NT2/D1 (cell line): ENCODE results near the gene MFRP.
A peak's percentile ranks its signal among the peaks of the same experiment; 100 is the strongest.

Experiments
- DNase-seq: peaks from one replicate; pipeline ENCODE4 v3.0.0-alpha.2; 2011; ENCODE audit warnings: low read depth, low spot score
- H3K27me3 ChIP-seq: 2 replicates; pipeline ENCODE4 v1.6.0; 2011; ENCODE audit warnings: mild to moderate bottlenecking; ENCODE audit not compliant: insufficient read length, insufficient read depth
- H3K36me3 ChIP-seq: 2 replicates; pipeline ENCODE4 v1.6.1; 2011; ENCODE audit warnings: mild to moderate bottlenecking, low read length, mixed read lengths; ENCODE audit not compliant: insufficient read depth, insufficient read length
- H3K4me1 ChIP-seq: 2 replicates; pipeline ENCODE4 v1.5.1; 2011; ENCODE audit not compliant: insufficient read depth, insufficient read length
- H3K4me3 ChIP-seq: 2 replicates; pipeline ENCODE4 v1.5.1; 2011; ENCODE audit warnings: low read depth; ENCODE audit not compliant: insufficient read length
- H3K9ac ChIP-seq: 2 replicates; pipeline ENCODE4 v1.6.0; 2011; ENCODE audit warnings: low read depth; ENCODE audit not compliant: insufficient read length
- H3K9me3 ChIP-seq: 2 replicates; pipeline ENCODE4 v1.5.1; 2011; ENCODE audit warnings: mild to moderate bottlenecking, low read length; ENCODE audit not compliant: insufficient read depth
- SUZ12 ChIP-seq: IDR thresholded peaks from 2 replicates; pipeline ENCODE4 v1.6.1; 2011; ENCODE audit not compliant: insufficient read length, insufficient read depth; ENCODE audit errors: extremely low read depth
- YY1 ChIP-seq: IDR thresholded peaks from 2 replicates; pipeline ENCODE4 v1.6.1; 2011; ENCODE audit not compliant: insufficient read length, insufficient read depth
- ZNF274 ChIP-seq: IDR thresholded peaks from 2 replicates; pipeline ENCODE4 v1.6.1; 2011; ENCODE audit warnings: mild to moderate bottlenecking, low read depth, low read length

The MFRP gene

GRCh38 chr11:119334174-119334930 lies 12.2 kb downstream of the MFRP start, which contains the start of gene RNF26:
Gene RNF26, plus strand, starts transcription at chr11:119334527. Its CDS starts 596 bp downstream, at chr11:119335123.
- Histone ChIP-seq H3K4me3 (peak within 1 kb of the TSS; percentile 93), H3K36me3 (peaks cover 20% of the 10 kb centered on the region), H3K4me1 (peaks cover 25% of the 10 kb centered on the region), H3K27me3 (no peaks in the 10 kb centered on the region), H3K9ac (peak within 1 kb of the TSS; percentile 97), H3K9me3 (no peaks in the 10 kb centered on the region)
- TF ChIP-seq YY1: peak; percentile 84
- TF ChIP-seq ZNF274: no peak
- TF ChIP-seq SUZ12: no peak
- peak; percentile 98 for DNase-seq

GRCh38 chr11:119332111-119332765 lies 14.3 kb downstream of the MFRP start:
- TF ChIP-seq YY1 (no peak), SUZ12 (no peak), ZNF274 (no peak)
- H3K27me3 ChIP-seq: no peaks in the 10 kb centered on the region
- H3K4me1 ChIP-seq: peaks cover 18% of the 10 kb centered on the region
- no peaks in the 10 kb centered on the region for H3K9me3 ChIP-seq
- H3K9ac ChIP-seq: no peak overlapping the region
- peaks cover 20% of the 10 kb centered on the region for H3K36me3 ChIP-seq
- H3K4me3 ChIP-seq: no peak overlapping the region
- no peak for DNase-seq

- Histone ChIP-seq H3K9me3 (no peaks in the 10 kb centered on the region), H3K36me3 (peaks cover 3% of the 10 kb centered on the region), H3K4me3 (no peak overlapping the region), H3K9ac (no peak overlapping the region), H3K27me3 (no peaks in the 10 kb centered on the region), H3K4me1 (peaks cover 5% of the 10 kb centered on the region)
- TF ChIP-seq ZNF274: no peak
- no peak for TF ChIP-seq YY1
- no peak for TF ChIP-seq SUZ12
- DNase-seq: no peak
Observed at GRCh38 chr11:119330237-119330636, 16.3 kb downstream of the MFRP start.

- Histone ChIP-seq H3K9ac (no peak overlapping the region), H3K9me3 (no peaks in the 10 kb centered on the region), H3K27me3 (no peaks in the 10 kb centered on the region), H3K4me1 (peaks cover 2% of the 10 kb centered on the region), H3K4me3 (no peak overlapping the region), H3K36me3 (no peaks in the 10 kb centered on the region)
- DNase-seq: no peak
- TF ChIP-seq ZNF274 (no peak), YY1 (no peak), SUZ12 (no peak)
Observed at GRCh38 chr11:119329320-119329719, 17.2 kb downstream of the MFRP start.

- no peak overlapping the region for H3K4me3 ChIP-seq
- TF ChIP-seq YY1 (no peak), ZNF274 (no peak), SUZ12 (no peak)
- DNase-seq: no peak
- H3K9me3 ChIP-seq: no peaks in the 10 kb centered on the region
- H3K36me3 ChIP-seq: no peaks in the 10 kb centered on the region
- no peaks in the 10 kb centered on the region for H3K27me3 ChIP-seq
- H3K9ac ChIP-seq: no peak overlapping the region
- H3K4me1 ChIP-seq: peaks cover 6% of the 10 kb centered on the region
Observed at GRCh38 chr11:119324189-119324588, 22.3 kb downstream of the MFRP start.

GRCh38 chr11:119323532-119324033 lies 22.9 kb downstream of the MFRP start:
- peaks cover 6% of the 10 kb centered on the region for H3K4me1 ChIP-seq

More at GRCh38 chr11:119323532-119324033, 22.9 kb downstream of the MFRP start:
- no peak overlapping the region for H3K4me3 ChIP-seq
- DNase-seq: peak; percentile 71
- no peaks in the 10 kb centered on the region for H3K27me3 ChIP-seq
- TF ChIP-seq SUZ12 (no peak), ZNF274 (no peak), YY1 (no peak)
- no peaks in the 10 kb centered on the region for H3K9me3 ChIP-seq
- no peak overlapping the region for H3K9ac ChIP-seq
- no peaks in the 10 kb centered on the region for H3K36me3 ChIP-seq
